ENCODE results near the gene RASSF8.
A peak's percentile ranks its signal among the peaks of the same experiment; 100 is the strongest.

DNA sequence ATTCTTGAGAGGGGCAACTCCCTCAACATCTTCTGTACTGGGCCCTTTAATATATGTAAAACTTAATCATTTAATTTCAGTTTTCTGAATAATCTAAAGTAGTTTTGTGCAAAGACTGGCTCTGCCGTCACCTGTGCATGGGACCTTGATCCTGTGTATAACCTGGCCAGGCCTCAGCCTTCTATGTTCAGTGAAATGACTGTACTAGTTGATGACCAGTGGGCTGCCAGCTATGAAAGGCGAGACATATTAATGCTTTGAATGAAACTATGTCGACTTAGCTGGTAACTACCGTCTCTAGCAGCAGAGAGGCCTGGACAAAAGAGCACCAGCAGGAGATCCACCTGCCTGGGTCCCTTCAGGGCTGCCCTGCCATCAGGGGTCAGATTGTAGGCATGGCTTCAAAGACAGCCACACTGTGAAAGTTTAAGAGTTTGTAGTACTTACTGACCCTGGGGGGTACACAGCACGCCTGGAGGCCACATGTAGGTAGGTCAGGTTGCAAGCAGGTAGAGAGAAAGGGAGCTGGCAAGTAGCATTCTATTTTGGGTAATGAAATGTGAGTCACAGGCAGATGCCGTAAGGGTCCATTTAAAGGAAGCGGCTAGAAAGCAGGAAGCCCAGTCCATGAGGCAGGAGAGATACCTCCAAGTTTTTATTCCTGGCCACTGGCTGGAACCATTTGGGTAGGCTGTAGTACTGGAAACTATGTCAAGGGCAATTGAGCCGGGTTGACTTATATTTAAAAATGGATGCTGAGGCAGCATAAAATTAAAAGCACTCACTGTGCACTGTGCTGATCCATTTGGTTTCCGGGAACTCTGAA is 89.1 kb downstream of the RASSF8 start:
- TF ChIP-seq, protein P1, sequence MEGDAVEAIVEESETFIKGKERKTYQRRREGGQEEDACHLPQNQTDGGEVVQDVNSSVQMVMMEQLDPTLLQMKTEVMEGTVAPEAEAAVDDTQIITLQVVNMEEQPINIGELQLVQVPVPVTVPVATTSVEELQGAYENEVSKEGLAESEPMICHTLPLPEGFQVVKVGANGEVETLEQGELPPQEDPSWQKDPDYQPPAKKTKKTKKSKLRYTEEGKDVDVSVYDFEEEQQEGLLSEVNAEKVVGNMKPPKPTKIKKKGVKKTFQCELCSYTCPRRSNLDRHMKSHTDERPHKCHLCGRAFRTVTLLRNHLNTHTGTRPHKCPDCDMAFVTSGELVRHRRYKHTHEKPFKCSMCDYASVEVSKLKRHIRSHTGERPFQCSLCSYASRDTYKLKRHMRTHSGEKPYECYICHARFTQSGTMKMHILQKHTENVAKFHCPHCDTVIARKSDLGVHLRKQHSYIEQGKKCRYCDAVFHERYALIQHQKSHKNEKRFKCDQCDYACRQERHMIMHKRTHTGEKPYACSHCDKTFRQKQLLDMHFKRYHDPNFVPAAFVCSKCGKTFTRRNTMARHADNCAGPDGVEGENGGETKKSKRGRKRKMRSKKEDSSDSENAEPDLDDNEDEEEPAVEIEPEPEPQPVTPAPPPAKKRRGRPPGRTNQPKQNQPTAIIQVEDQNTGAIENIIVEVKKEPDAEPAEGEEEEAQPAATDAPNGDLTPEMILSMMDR (IDR thresholded peaks at IDR 0.05; ENCODE audit: low read depth, low read length), result 0 out of 2 replicates have a peak, but pooled peaks have one; percentile 6
- no peak for TF ChIP-seq EZH2phosphoT487 (IDR thresholded peaks at IDR 0.05; ENCODE audit: low read depth)
